ENCODE data around the gene GALNS. TPM values are rescaled to one million over a fixed set of nuclear protein-coding genes. Genes with fewer than 3 reads are reported as not detected.
A peak's percentile ranks its signal among the peaks of the same experiment; 100 is the strongest.

GALNS gene
- total RNA-seq, 2 experiments from 2014 or later: 18.4 to 19.7 TPM

GRCh38 chr16:88883946-88884345, 27.2 kb upstream of the GALNS start:
- no peaks in the 10 kb centered on the region for H3K36me3 ChIP-seq (ENCODE audit: insufficient read depth, low read length)
- no peaks in the 10 kb centered on the region for H3K4me1 Mint-ChIP-seq (ENCODE audit: low read depth)

GRCh38 chr16:88883117-88883895, 26.6 kb upstream of the GALNS start:
- DNase-seq (no peak), ATAC-seq (ENCODE audit: poor library complexity) (no peak)
- peaks cover 0 to 9% of the 10 kb centered on the region in 2 experiments for H3K9me3 ChIP-seq (ENCODE audit: control insufficient read depth in 1 of 2, insufficient read depth in 1 of 2, low read length in 2 of 2)
- H3K9me3 Mint-ChIP-seq: no peaks in the 10 kb centered on the region
- no peaks in the 10 kb centered on the region for H3K36me3 Mint-ChIP-seq (ENCODE audit: low read depth)
- CTCF ChIA-PET: no interaction called here
- H3K4me3 ChIP-seq (ENCODE audit: low read length): no peak overlapping the region
- H3K27ac ChIP-seq (ENCODE audit: low read depth in 1 of 2, low read length in 2 of 2): no peak overlapping the region
- H3K4me1 Mint-ChIP-seq (ENCODE audit: low read depth): no peaks in the 10 kb centered on the region
- no peaks in the 10 kb centered on the region for H3K36me3 ChIP-seq (ENCODE audit: insufficient read depth, low read length)
- POLR2A ChIA-PET: no interaction called here
- no peak overlapping the region for H3K4me3 Mint-ChIP-seq
- TF ChIP-seq CTCF (IDR thresholded peaks at IDR 0.05): no peak
- no peak overlapping the region for H3K27ac Mint-ChIP-seq
- intact Hi-C loops (cut with DNase I, micrococcal nuclease): no loop called here
- peaks cover 9% of the 10 kb centered on the region for H3K4me1 ChIP-seq (ENCODE audit: insufficient read depth, low read length)
- H3K27me3 ChIP-seq (ENCODE audit: control insufficient read depth in 1 of 2, insufficient read depth in 2 of 2, low read length in 2 of 2): no peaks in the 10 kb centered on the region
- H3K27me3 Mint-ChIP-seq: no peaks in the 10 kb centered on the region

More at GRCh38 chr16:88883946-88884345, 27.2 kb upstream of the GALNS start:
- CTCF ChIA-PET: no interaction called here
- ATAC-seq (ENCODE audit: poor library complexity) (no peak), DNase-seq (no peak)
- intact Hi-C loops (cut with DNase I, micrococcal nuclease): no loop called here
- H3K36me3 Mint-ChIP-seq (ENCODE audit: low read depth): no peaks in the 10 kb centered on the region
- H3K27ac Mint-ChIP-seq: no peak overlapping the region
- H3K4me3 ChIP-seq (ENCODE audit: low read length): no peak overlapping the region
- H3K9me3 ChIP-seq (ENCODE audit: control insufficient read depth in 1 of 2, insufficient read depth in 1 of 2, low read length in 2 of 2): peaks cover 0 to 9% of the 10 kb centered on the region in 2 experiments
- no peaks in the 10 kb centered on the region for H3K9me3 Mint-ChIP-seq
- no peak overlapping the region for H3K4me3 Mint-ChIP-seq
- no peaks in the 10 kb centered on the region for H3K27me3 Mint-ChIP-seq
- H3K27me3 ChIP-seq (ENCODE audit: control insufficient read depth in 1 of 2, insufficient read depth in 2 of 2, low read length in 2 of 2): no peaks in the 10 kb centered on the region
- peaks cover 9% of the 10 kb centered on the region for H3K4me1 ChIP-seq (ENCODE audit: insufficient read depth, low read length)
- H3K27ac ChIP-seq (ENCODE audit: low read depth in 1 of 2, low read length in 2 of 2): no peak overlapping the region
- POLR2A ChIA-PET: no interaction called here
- no peak for TF ChIP-seq CTCF (IDR thresholded peaks at IDR 0.05)

- intact Hi-C loops (cut with DNase I, micrococcal nuclease): no loop called here
- H3K4me1 Mint-ChIP-seq (ENCODE audit: low read depth): no peaks in the 10 kb centered on the region
- peaks cover 9% of the 10 kb centered on the region for H3K4me1 ChIP-seq (ENCODE audit: insufficient read depth, low read length)
- H3K36me3 Mint-ChIP-seq (ENCODE audit: low read depth): no peaks in the 10 kb centered on the region
- ChIA-PET POLR2A (no interaction called here), CTCF (no interaction called here)
- peak; percentile 52 for ATAC-seq (ENCODE audit: poor library complexity)
- H3K27ac ChIP-seq (ENCODE audit: low read depth in 1 of 2, low read length in 2 of 2): no peak overlapping the region
- H3K27me3 Mint-ChIP-seq: no peaks in the 10 kb centered on the region
- no peaks in the 10 kb centered on the region for H3K9me3 Mint-ChIP-seq
- H3K9me3 ChIP-seq (ENCODE audit: control insufficient read depth in 1 of 2, insufficient read depth in 1 of 2, low read length in 2 of 2): peaks cover 0 to 9% of the 10 kb centered on the region in 2 experiments
- H3K4me3 Mint-ChIP-seq: no peak overlapping the region
- H3K27me3 ChIP-seq (ENCODE audit: control insufficient read depth in 1 of 2, insufficient read depth in 2 of 2, low read length in 2 of 2): no peaks in the 10 kb centered on the region
- H3K27ac Mint-ChIP-seq: no peak overlapping the region
- TF ChIP-seq CTCF (IDR thresholded peaks at IDR 0.05): no peak
- peak in 4 of 14 experiments; percentile 8 to 48 (median 16) for DNase-seq
- H3K4me3 ChIP-seq (ENCODE audit: low read length): no peak overlapping the region
- H3K36me3 ChIP-seq (ENCODE audit: insufficient read depth, low read length): no peaks in the 10 kb centered on the region
Observed at GRCh38 chr16:88882358-88883030, 25.7 kb upstream of the GALNS start.
